ENCODE data around the gene TMEM132D. TPM values are rescaled to one million over a fixed set of nuclear protein-coding genes. Genes with fewer than 3 reads are reported as not detected.

TMEM132D gene
- total RNA-seq, 1 donor = not detected

GRCh38 chr12:129213551-129213950, 690.3 kb downstream of the TMEM132D start:
- Histone ChIP-seq H3K9me3 (ENCODE audit: low read depth, low read length) (no peaks in the 10 kb centered on the region), H3K4me3 (ENCODE audit: insufficient read depth, low read length) (no peak overlapping the region), H2AFZ (ENCODE audit: low read length) (no peak overlapping the region), H3K36me3 (ENCODE audit: insufficient read depth, low read length) (no peaks in the 10 kb centered on the region), H3K79me2 (ENCODE audit: insufficient read depth, low read length) (no peaks in the 10 kb centered on the region), H3K4me1 (ENCODE audit: insufficient read depth, low read length) (no peaks in the 10 kb centered on the region), H3K27ac (ENCODE audit: low read depth, low read length) (no peak overlapping the region), H4K20me1 (ENCODE audit: insufficient read depth, low read length) (no peaks in the 10 kb centered on the region), H3K4me2 (ENCODE audit: insufficient read depth, low read length) (no peak overlapping the region), H3K27me3 (ENCODE audit: insufficient read depth, low read length) (no peaks in the 10 kb centered on the region)
- DNase-seq (ENCODE audit: insufficient read length, low spot score, missing footprints) = no peak
- TF ChIP-seq CTCF (IDR thresholded peaks at IDR 0.05; ENCODE audit: extremely low read depth, low read depth, low read length) = no peak

- DNase-seq (ENCODE audit: insufficient read length, low spot score, missing footprints) = no peak
- H4K20me1 ChIP-seq (ENCODE audit: insufficient read depth, low read length) = no peaks in the 10 kb centered on the region
- no peak overlapping the region for H3K4me2 ChIP-seq (ENCODE audit: insufficient read depth, low read length)
These were observed 691.8 kb downstream of the TMEM132D start for GRCh38 chr12:129211862-129212630.

GRCh38 chr12:129208566-129208965, 695.3 kb downstream of the TMEM132D start:
- Histone ChIP-seq H2AFZ (ENCODE audit: low read length) (no peak overlapping the region), H4K20me1 (ENCODE audit: insufficient read depth, low read length) (no peaks in the 10 kb centered on the region), H3K79me2 (ENCODE audit: insufficient read depth, low read length) (no peaks in the 10 kb centered on the region), H3K4me1 (ENCODE audit: insufficient read depth, low read length) (no peaks in the 10 kb centered on the region), H3K27me3 (ENCODE audit: insufficient read depth, low read length) (no peaks in the 10 kb centered on the region), H3K4me3 (ENCODE audit: insufficient read depth, low read length) (no peak overlapping the region), H3K9me3 (ENCODE audit: low read depth, low read length) (no peaks in the 10 kb centered on the region), H3K27ac (ENCODE audit: low read depth, low read length) (no peak overlapping the region), H3K36me3 (ENCODE audit: insufficient read depth, low read length) (no peaks in the 10 kb centered on the region), H3K4me2 (ENCODE audit: insufficient read depth, low read length) (no peak overlapping the region)
- no peak for DNase-seq (ENCODE audit: insufficient read length, low spot score, missing footprints)
- TF ChIP-seq CTCF (IDR thresholded peaks at IDR 0.05; ENCODE audit: extremely low read depth, low read depth, low read length) = no peak

More at GRCh38 chr12:129211862-129212630, 691.8 kb downstream of the TMEM132D start:
- Histone ChIP-seq H3K4me3 (ENCODE audit: insufficient read depth, low read length) (no peak overlapping the region), H3K36me3 (ENCODE audit: insufficient read depth, low read length) (no peaks in the 10 kb centered on the region), H3K9me3 (ENCODE audit: low read depth, low read length) (no peaks in the 10 kb centered on the region), H3K27me3 (ENCODE audit: insufficient read depth, low read length) (no peaks in the 10 kb centered on the region), H3K27ac (ENCODE audit: low read depth, low read length) (no peak overlapping the region), H3K79me2 (ENCODE audit: insufficient read depth, low read length) (no peaks in the 10 kb centered on the region), H3K4me1 (ENCODE audit: insufficient read depth, low read length) (no peaks in the 10 kb centered on the region), H2AFZ (ENCODE audit: low read length) (no peak overlapping the region)
- no peak for TF ChIP-seq CTCF (IDR thresholded peaks at IDR 0.05; ENCODE audit: extremely low read depth, low read depth, low read length)

GRCh38 chr12:129207084-129207483, 696.7 kb downstream of the TMEM132D start:
- no peak for DNase-seq (ENCODE audit: insufficient read length, low spot score, missing footprints)
- Histone ChIP-seq H3K36me3 (ENCODE audit: insufficient read depth, low read length) (no peaks in the 10 kb centered on the region), H3K79me2 (ENCODE audit: insufficient read depth, low read length) (no peaks in the 10 kb centered on the region), H4K20me1 (ENCODE audit: insufficient read depth, low read length) (no peaks in the 10 kb centered on the region), H3K27me3 (ENCODE audit: insufficient read depth, low read length) (no peaks in the 10 kb centered on the region), H3K4me2 (ENCODE audit: insufficient read depth, low read length) (no peak overlapping the region), H3K4me3 (ENCODE audit: insufficient read depth, low read length) (no peak overlapping the region), H2AFZ (ENCODE audit: low read length) (no peak overlapping the region), H3K27ac (ENCODE audit: low read depth, low read length) (no peak overlapping the region), H3K9me3 (ENCODE audit: low read depth, low read length) (no peaks in the 10 kb centered on the region), H3K4me1 (ENCODE audit: insufficient read depth, low read length) (no peaks in the 10 kb centered on the region)
- no peak for TF ChIP-seq CTCF (IDR thresholded peaks at IDR 0.05; ENCODE audit: extremely low read depth, low read depth, low read length)

Measured in osteoblast (primary cell).